ENCODE results near the gene NXN. TPM values are rescaled to one million over a fixed set of nuclear protein-coding genes. Genes with fewer than 3 reads are reported as not detected.

NXN gene
- total and polyA plus RNA-seq, 2 donors (not counting 1 experiment from before 2014, with no cell fraction given) = 0.04 to 0.17 TPM

GRCh38 chr17:789160-789840 is 190.3 kb downstream of the NXN start:
- no peaks in the 10 kb centered on the region for H3K9me3 Mint-ChIP-seq (ENCODE audit: insufficient read depth)
- Histone ChIP-seq H3K36me3 (replicated peaks in 1 of 2; ENCODE audit: control extremely low read depth in 1 of 2, control insufficient read depth in 1 of 2, extremely low read depth in 1 of 2, insufficient read depth in 2 of 2, low read length in 1 of 2) (peaks cover 7 to 50% of the 10 kb centered on the region in 2 experiments), H4K20me1 (ENCODE audit: control insufficient read depth, insufficient read depth, low read length, poor library complexity, severe bottlenecking) (peaks cover 5% of the 10 kb centered on the region), H3K27ac (ENCODE audit: low read length in 2 of 2) (no peak overlapping the region), H3K9ac (ENCODE audit: low read length) (no peak overlapping the region), H3K4me3 (ENCODE audit: control extremely low read depth in 1 of 5, extremely low read depth in 1 of 5, insufficient read depth in 1 of 5, low read depth in 2 of 5, low read length in 4 of 5) (no peak overlapping the region), H2AFZ (ENCODE audit: insufficient read depth, low read depth, low read length, poor library complexity, severe bottlenecking) (no peak overlapping the region), H3K79me2 (ENCODE audit: control insufficient read depth, insufficient read depth, low read length) (peaks cover 13% of the 10 kb centered on the region), H3K27me3 (replicated peaks in 1 of 4; ENCODE audit: control extremely low read depth in 1 of 4, control insufficient read depth in 3 of 4, insufficient read depth in 4 of 4, low read length in 3 of 4) (no peaks in the 10 kb centered on the region), H3K4me1 (ENCODE audit: control insufficient read depth in 2 of 2, insufficient read depth in 2 of 2, low read length in 2 of 2) (no peaks in the 10 kb centered on the region), H3K9me3 (ENCODE audit: control extremely low read depth in 1 of 3, control insufficient read depth in 2 of 3, insufficient read depth in 1 of 3, low read length in 2 of 3) (no peaks in the 10 kb centered on the region), H3K4me2 (replicated peaks; ENCODE audit: low read depth, low read length, poor library complexity, severe bottlenecking) (no peak overlapping the region)
- H3K27me3 Mint-ChIP-seq = no peaks in the 10 kb centered on the region
- WGBS (ENCODE audit: insufficient coverage) = 97% methylated on average over 9 of the region's 14 CpGs
- no peak overlapping the region for H3K27ac Mint-ChIP-seq
- H3K4me3 Mint-ChIP-seq = no peak overlapping the region
- DNase-seq (no peak), ATAC-seq (ENCODE audit: low read depth) (no peak)
- TF ChIP-seq CTCF (IDR thresholded peaks at IDR 0.05) (no peak), EZH2 (IDR thresholded peaks at IDR 0.05; ENCODE audit: borderline replicate concordance, insufficient read depth, low read depth, low read length, poor library complexity, severe bottlenecking) (no peak)
- peaks cover 4% of the 10 kb centered on the region for H3K4me1 Mint-ChIP-seq
- CTCF ChIA-PET = no interaction called here
- intact Hi-C loops (cut with micrococcal nuclease) = no loop called here
- POLR2A ChIA-PET = no interaction called here

- 98% methylated on average over 4 of the region's 4 CpGs for WGBS (ENCODE audit: insufficient coverage)
- Mint-ChIP-seq H3K9me3 (ENCODE audit: insufficient read depth) (no peaks in the 10 kb centered on the region), H3K27me3 (no peaks in the 10 kb centered on the region), H3K27ac (no peak overlapping the region), H3K4me3 (no peak overlapping the region), H3K4me1 (peaks cover 9% of the 10 kb centered on the region)
- Histone ChIP-seq H3K79me2 (ENCODE audit: control insufficient read depth, insufficient read depth, low read length) (peaks cover 19% of the 10 kb centered on the region), H3K9ac (ENCODE audit: low read length) (no peak overlapping the region), H3K36me3 (replicated peaks in 1 of 2; ENCODE audit: control extremely low read depth in 1 of 2, control insufficient read depth in 1 of 2, extremely low read depth in 1 of 2, insufficient read depth in 2 of 2, low read length in 1 of 2) (peaks cover 7 to 50% of the 10 kb centered on the region in 2 experiments), H4K20me1 (ENCODE audit: control insufficient read depth, insufficient read depth, low read length, poor library complexity, severe bottlenecking) (peaks cover 5% of the 10 kb centered on the region), H3K4me3 (ENCODE audit: control extremely low read depth in 1 of 5, extremely low read depth in 1 of 5, insufficient read depth in 1 of 5, low read depth in 2 of 5, low read length in 4 of 5) (no peak overlapping the region), H3K27ac (ENCODE audit: low read length in 2 of 2) (no peak overlapping the region), H3K27me3 (replicated peaks in 1 of 4; ENCODE audit: control extremely low read depth in 1 of 4, control insufficient read depth in 3 of 4, insufficient read depth in 4 of 4, low read length in 3 of 4) (no peaks in the 10 kb centered on the region), H2AFZ (ENCODE audit: insufficient read depth, low read depth, low read length, poor library complexity, severe bottlenecking) (no peak overlapping the region), H3K4me1 (ENCODE audit: control insufficient read depth in 2 of 2, insufficient read depth in 2 of 2, low read length in 2 of 2) (no peaks in the 10 kb centered on the region), H3K4me2 (replicated peaks; ENCODE audit: low read depth, low read length, poor library complexity, severe bottlenecking) (no peak overlapping the region), H3K9me3 (ENCODE audit: control extremely low read depth in 1 of 3, control insufficient read depth in 2 of 3, insufficient read depth in 1 of 3, low read length in 2 of 3) (no peaks in the 10 kb centered on the region)
- intact Hi-C loops (cut with micrococcal nuclease) = no loop called here
- TF ChIP-seq CTCF (IDR thresholded peaks at IDR 0.05) = no peak
- no peak for DNase-seq
- ATAC-seq (ENCODE audit: low read depth) = no peak
- ChIA-PET CTCF (no interaction called here), POLR2A (no interaction called here)
Observed at GRCh38 chr17:788551-788950, 191.0 kb downstream of the NXN start.

All from B cell (primary cell).